HG02943 (cell line): Measurements from ENCODE around the gene ASS1.
"Not testable (repeated sequence)": the region's sequence is repeated elsewhere in the genome, so short reads cannot be mapped to it uniquely, and the experiment has no call there.

ENCODE experiments used
- ATAC-seq: cut with Tn5 transposase; IDR thresholded peaks from one replicate; pipeline ENCODE4 v1.9.1; 2021; ENCODE audit warnings: mild to moderate bottlenecking, low read depth, moderate library complexity; ENCODE audit not compliant: unreplicated experiment

Gene ASS1

DNA sequence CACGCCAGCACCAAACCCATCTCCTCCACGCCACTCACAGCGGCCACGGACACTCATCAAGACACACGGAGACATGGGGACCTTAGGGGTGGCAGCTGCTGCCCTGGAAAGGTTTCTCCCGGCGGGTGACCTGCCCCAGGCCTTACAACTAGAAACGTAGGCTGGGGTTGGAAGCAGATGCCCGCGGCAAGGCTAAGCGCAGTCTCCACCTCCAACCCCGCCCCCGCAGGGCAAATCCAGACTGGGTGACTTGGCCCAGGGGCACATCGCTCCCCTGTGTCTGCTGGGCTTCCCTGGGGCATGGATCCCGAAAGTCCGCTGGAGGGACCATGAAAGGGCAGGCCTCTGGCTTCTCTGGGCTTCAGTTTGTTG lies 12.0 kb upstream of the ASS1 start:
- ATAC-seq = no peak

DNA sequence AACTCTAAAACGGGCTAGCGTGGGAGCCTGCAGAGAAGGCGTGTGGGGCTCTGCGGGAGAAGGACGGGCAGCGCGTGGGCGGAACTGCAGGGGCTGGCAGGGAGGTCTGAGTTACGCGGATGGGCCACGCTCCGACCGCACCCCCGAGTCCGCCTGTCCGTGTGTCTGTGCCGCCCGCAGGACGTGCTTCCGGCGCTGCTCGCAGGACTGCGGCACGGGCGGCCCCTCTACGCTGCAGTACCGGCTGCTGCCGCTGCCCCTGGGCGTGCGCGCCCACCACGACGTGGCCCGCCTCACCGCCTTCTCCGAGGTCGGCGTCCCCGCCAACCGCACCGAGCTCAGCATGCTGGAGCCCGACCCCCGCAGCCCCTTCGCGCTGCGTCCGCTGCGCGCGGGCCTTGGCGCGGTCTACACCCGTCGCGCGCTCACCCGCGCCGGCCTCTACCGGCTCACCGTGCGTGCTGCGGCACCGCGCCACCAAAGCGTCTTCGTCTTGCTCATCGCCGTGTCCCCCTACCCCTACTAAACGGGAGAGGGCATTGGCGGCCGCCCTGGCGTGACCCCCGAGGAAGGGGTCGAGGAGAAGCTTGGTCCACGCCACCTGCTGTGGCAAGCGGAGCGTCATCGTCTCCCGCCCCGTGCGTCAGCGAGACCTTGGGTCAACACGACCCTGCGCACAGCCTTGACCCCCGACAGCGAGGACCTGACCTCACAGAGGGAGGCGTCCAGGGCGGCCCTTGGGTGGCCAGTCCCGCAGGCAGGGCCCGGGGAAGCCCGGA lies 11.4 kb upstream of the ASS1 start:
- no peak for ATAC-seq

DNA sequence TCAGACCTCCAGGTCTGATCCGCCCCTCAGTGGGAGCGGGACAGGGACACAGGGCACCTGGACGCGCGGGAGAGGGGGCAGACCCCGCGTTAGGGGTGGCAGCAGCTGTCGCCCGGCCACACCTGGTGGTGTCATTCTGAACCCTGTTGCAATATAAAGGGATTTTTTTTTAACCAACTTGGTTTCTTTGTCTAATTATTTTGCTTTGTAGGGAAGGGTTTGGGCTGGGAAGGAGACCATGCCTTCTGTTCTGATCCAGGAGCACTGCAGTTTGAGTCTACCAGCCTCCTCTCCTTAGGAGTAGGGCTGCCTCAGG lies 10.9 kb upstream of the ASS1 start:
- no peak for ATAC-seq

DNA sequence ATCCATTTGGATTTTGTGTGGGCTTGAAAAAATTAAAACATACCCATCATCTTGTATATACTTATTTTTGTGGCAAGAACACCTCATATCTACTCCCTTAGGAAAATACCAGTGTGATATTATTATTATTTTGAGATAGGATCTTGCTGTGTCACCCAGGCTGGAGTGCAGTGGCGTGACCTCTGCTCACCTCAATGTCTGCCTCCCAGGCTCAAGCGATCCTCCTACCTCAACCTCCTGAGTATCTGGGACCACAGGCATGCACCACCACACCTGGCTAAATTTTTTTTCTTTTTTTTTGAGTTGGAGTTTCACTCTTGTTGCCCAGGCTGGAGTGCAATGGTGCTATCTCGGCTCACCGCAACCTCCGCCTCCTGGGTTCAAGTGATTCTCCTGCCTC lies 10.1 kb upstream of the ASS1 start:
- ATAC-seq = not testable (repeated sequence)

DNA sequence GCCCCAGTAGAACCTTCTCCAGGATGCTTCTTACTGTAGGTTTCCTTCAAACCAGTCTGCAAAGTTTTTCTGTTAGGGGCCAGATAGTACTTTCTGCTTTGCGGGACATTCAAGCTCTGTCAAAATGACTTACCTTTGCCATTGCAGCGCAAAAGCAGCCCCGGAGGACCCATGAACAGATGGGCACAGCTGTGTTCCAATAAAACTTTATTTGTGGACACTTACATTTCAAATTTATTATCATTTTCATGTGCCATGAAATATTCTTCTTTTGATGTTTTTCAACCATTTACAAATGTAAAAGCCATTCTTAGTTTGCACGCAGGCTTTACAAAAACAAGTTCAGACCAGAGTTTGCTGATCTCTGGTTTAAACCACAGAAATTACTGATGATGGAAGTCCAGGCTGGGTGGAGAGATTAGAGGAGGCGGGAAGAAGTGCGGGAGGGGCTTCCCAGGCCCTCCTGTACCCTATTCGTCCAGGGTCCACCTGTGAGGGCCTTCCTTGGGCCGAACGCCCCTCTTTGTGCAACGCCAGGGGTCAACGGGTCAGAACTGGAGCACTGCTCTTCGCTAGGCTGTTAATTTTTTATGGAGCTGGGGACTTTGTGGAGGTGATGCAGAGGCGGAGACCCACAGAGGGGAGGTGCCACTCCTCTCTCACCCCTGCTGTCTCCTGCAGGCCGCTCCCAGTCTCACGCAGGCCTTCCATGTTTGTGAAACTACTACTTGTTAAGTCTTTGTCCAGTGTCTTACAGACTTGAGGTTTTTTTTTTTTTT lies 7.6 kb upstream of the ASS1 start:
- ATAC-seq = no peak

DNA sequence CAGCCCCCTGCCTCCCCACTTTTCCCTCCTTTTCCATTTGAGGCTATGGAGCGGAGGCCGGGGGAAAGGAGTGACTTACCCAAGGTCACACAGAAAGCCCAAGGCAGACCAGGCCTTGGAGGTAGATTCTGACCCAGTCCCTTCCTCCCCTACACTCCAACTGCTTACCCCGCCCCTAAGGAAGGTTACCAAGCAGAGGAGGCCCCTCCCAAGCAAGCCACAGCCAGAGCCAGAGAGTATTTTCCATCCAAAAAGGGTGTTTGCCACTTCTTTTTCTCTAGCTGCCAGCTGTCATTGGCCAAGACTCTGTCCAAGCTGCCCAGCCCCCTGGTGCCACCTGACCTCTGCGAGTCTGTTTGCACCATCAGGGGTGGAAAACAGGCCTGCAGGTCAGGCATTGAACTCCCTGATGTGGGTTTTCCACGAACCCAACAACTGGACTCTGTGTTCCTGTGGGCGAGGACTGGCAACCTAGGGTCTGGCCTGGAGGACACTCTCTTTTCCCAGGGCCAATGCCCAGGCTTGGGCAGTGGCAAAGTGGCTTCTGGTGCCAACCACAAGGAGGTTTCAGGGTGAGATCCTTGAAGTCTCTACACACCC lies 6.3 kb upstream of the ASS1 start:
- ATAC-seq = no peak

DNA sequence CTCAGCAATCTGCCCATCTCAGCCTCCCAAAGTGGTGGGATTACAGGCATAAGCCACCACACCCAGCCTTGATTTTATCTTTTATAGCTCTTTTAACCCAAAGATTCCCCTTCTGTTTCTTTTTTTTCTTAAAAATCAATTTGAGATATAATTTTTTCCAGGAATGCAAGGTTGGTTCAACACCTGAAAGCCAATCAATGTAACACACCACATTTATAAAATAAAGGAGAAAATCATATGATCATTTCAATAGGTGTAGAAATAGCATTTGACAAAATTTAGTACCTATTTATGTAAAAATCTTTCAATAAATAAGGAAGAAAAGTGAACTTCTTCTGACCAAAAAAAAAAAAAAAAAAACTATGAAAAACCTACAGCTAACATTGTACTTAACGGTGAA lies 3.7 kb upstream of the ASS1 start:
- no peak for ATAC-seq

DNA sequence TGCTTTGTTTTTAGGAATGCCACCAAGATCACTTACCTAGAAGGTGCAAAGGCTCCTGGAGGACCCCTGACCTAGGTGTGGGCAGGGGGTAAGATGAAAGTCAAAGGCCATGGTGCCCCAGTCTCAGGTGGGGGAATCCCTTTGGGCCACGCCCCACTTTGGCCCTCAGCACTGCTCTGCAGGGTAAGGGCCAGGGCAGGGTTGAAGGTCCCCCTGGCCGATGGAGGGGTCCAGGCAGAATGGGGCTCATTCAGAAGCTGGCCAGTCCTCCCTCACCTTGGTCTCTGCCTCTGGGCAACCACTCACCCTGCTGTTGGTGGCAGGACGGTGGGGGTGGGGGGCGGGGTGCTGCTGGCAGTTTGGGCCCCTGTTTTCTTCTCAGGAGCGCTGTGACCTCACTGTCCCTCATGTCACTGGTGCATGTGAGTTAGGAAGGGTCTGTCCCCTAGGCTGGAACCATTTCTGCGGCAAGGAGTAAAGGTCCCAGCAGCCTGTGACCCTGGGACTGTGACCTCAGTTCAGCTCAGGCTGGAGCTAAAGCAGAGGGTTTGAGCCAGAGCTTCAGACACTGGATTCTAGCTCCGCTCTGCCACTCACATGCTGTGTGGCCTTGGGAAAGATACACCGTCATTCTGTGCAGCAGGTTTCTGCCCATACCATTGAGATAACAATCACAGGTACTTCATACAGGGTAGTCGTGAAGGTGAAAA lies 1.9 kb upstream of the ASS1 start:
- ATAC-seq = no peak

DNA sequence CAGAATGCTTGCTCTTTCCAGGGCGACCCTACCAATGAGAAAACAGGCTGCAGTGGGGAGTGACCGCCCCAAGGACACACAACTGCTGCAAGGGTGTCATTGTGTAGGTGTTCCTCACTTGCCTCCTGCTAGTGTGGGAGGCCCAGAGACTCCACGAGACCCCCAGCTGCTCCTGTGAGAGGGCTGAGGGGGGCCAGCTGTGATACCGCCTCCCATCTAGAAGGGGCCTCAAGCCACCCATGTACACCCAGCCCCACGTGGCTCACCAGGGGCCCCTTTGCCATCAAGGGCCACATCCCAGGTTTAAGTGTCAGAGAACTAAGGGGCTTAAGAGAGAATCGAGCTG lies 1.3 kb upstream of the ASS1 start:
- no peak for ATAC-seq

DNA sequence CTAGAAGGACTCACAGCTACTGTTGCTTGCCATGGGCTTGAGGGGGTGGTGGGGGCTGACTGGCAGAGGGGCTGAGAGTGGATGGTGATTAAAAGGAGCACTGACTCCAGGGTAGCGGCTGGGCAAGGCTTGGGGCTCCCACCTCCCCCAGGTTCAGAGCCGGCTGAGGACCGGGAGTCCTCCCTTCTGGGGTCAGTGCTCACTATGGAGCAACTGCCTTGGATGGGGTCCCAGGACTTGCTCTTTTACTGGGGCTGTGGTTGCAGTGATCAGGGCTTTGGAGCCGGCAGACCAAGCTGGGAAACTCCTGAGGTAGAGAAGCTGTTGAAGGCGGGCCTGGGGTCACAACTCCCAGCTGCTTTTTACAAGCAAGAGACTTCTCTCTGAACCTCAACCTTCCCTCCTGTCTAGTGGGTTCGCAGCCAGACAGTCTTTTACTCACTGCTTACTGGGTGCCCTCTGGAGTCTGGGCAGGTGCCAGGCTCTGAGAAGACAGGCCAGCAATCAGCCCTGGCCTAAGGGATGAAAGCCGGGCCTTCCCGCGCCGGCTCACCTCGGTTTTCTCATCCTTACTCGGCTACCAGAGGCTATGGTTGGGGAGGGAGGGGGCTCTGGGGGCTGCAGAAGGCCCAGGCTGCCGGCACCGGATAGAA lies 795 bp upstream of the ASS1 start:
- ATAC-seq = no peak

DNA sequence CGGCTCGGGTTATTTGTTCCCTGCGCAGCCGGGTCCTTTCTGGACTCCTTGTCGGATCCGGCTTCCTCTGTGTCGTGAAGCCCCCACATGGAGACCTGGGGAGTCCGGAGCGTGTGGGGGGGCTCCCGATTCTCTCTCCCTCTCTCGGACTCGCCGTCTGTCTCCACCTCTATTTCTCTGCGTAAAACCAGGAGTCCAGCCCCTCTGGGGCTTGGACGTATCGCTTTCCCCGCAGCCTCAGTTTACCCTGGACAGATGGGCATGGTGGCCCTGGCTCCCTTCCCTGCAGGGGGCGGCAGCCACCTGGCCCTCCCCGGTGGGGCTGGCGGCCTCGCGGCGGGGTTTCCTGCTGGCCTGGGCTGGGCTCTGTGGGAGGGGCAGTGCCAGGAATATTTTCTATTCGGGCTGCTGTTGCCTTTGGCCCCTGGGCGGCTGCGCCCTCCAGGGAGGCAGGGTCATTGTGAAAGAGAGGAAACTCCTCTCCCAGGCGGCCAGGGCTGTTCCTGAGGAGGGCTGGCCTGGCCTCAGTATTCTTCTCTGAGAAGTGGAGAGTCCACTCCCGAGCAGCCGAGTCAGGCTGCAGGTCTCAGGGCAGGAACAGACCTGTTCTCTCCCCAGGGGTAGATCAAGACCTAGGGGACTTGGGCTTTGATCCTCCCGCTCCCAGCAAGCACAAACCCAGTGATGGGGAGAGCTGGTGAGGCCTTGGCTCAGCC lies 665 bp downstream of the ASS1 start:
- ATAC-seq = no peak

DNA sequence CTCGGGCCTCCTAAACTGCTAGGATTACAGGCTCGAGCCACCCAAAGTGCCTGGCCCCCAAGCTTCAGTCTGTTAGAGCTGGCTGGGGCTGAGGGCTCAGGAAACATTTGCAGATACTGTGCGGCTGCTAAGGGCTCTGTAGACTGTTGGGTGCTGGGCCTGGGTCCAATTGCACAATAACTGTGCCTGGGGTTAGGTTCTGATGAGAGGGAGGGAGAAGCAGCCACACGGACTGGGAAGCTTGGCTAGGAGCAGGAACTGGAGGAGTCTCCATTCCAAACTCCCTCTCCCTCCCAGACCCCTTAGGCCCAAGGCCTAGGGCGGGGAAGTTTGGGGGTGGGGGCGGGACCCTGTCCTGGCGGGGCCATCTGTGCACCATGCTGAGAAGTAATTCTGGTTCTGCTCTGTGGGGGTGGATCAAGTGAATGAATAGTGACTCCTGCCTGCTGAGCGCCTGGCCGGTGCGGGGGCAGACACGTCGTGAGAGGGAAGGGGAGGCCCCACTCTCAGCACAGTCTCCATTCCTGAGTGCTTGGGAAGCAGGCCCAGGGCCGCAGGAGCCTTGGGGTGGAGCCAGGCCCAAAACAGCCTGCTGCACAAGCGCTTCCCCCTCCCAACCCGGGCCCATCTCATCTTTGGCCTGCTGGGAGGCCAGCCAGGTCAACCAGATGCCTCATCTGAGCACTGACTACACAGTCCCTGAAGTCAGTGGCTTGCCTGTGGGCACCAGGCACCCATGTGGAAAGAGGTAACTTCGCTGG lies 1.5 kb downstream of the ASS1 start:
- no peak for ATAC-seq

DNA sequence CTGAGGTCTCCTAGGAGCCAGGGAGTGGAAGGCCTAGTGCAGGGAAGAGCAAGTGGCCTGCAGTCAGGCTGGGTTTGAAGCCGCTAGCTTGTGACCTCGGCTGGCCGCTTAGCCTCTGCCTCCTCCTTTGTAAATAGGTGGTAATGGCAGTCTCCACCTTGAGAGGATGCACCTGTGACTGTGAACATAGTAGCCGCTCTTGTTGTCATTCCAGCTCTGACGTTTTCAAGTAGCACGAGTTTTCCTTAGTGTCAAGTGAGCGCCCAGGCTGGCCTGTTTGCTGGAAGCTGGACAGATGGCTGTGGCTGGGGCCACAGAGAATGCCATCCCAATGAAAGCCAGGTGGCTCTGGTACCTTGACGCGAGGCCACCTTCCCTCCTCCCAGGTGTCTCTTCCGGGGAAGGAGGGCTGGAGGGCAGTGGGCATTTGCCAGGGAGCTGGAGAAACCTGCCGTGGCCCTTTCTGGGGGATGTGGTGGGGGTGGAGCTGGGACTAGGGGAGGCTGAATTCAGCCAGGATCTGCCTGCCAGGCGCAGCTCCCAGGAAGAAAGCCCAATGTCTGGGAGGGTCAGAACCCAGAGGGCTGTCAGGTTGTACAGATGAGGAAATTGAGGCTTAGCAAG lies 2.5 kb downstream of the ASS1 start:
- ATAC-seq = no peak

DNA sequence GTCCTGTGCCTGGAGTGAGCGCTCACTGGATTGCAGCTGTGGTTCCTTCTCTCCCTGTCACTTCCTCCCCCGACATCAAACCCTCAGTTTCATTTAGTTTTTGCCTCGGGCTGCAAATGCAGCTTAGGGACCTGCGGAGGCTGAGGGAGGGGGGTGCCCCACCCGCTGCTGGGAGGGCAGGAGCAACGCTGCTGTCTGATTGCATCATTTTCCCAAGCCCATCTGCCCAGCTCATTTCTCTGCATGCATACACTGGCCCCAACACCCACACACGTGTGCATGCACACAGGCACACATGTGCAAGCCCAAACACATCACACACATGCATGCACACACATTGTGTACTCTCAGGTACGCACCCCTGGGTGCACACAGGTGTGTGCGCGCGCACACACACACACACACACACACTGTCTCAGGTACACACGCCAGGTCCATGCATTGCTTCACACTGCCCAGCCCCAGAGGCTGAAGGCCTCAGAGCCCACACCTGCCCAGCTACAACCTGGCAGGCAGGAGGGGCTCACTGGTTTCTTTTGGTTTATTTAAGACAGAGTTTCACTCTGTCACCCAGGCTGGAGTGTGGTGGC lies 3.4 kb downstream of the ASS1 start:
- ATAC-seq = no peak

DNA sequence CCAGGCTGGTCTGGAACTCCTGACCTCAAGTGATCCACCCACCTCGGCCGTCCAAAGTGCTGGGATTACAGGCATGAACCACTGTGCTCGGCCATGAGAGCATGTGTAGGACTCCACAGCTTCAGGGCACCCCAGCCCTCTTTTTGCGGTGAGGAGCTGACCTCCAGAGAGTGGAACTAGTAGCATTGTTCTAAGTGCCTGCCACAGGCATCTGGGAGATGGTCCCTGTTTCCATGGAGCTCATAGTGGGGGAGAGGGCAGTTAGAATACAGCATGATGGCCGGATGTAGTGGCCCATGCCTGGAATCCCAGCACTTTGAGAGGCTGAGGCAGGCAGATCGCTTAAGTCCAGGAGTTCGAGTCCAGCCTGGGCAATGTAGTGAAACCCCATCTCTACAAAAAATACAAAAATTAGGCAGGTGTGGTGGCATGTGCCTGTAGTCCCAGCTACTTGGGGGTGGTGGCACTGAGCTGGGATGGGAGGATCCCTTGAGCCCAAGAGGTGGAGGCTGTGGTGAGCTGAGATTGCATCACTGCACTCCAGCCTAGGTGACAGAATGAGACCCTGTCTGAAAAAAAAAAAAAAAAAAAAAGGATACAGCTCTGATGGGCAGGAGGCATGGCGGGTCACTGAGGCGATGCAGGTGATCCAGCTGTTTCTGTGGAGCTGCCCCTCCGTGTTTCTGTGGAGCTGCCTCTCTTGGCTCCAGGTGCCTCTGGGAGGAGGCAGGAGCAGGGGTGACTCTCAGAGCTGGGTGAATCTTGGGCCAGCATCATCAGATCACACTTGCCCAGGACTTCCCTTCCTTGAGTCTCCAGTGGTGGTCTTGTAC lies 4.2 kb downstream of the ASS1 start:
- no peak for ATAC-seq

DNA sequence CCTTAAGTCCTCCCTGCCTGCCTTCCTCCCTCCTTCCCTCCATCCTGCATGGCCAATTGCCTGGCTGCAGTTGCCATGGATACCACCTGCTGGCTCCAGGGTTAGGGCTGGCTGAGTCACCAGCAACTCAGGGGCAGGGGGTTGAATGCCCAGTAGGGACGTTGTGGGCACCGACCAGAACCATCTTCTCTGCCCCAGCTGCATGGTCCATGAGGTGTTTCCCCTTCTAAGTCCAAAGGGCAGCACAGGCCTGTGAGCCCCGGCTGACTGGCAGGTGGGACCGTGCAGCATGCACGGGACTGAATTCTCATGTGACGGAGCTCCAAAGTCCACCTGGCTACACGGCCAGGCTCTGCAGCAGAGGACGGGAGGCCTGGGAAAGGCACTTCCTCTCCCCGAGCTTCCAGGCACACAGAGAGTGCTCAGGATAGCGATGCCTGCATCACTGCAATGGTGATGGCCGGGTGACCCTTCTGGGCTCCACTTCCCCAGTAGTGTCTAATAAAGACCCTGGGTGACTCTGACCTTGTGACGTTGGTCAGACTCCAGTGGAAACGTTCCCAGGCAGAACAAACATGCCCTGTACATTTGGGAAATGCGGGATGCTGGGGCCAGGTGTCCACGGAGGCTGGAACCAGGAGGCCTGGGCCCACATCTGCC lies 5.7 kb downstream of the ASS1 start:
- ATAC-seq = no peak

DNA sequence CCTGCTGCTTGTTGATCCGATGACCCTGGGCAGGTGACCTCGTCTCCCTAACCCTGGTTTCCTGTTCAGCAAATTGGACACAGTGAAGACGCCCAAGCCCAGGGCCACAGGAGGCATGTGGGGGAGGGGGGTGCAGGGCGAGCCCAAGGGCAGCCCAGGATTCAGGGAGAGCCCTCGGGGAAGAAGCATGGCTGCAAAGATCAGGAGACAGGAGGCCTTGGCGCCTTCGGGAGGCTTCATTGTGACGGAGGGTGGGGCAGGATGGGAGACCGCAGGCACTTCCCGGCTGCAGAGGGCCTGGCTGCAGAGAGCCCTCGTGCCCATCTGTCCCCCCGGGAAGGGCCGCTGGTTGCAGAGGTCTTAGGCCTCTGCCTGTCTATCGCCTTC lies 6.2 kb downstream of the ASS1 start:
- no peak for ATAC-seq
